GM18861 (cell line): ENCODE results near the gene B4GALT1.

Experiments used
- ATAC-seq: cut with Tn5 transposase; IDR thresholded peaks from one replicate; pipeline ENCODE4 v1.9.1; 2021; ENCODE audit not compliant: unreplicated experiment

B4GALT1 gene

GRCh38 chr9:33125871-33126823 is 41.0 kb downstream of the B4GALT1 start:
- ATAC-seq: no peak

DNA sequence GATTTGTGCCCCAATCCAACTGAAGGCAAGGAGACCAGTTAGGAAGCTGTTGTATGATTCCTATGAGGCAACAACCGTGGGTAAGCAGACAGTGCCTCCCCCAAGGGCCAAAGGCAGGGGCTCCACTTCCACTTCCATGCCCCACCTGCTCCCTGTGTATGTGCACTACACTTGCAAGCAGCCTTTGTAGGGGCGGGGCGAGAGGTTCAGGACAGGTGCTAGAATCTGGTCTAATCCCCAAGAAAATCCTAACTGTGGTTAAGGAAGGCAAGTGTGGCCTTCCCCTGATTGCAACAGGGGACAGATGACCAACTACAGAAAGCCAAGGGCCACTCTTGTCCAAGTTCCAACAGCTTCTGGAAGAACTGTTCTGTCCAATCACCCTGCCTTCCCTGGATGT is 41.7 kb downstream of the B4GALT1 start:
- ATAC-seq: no peak

DNA sequence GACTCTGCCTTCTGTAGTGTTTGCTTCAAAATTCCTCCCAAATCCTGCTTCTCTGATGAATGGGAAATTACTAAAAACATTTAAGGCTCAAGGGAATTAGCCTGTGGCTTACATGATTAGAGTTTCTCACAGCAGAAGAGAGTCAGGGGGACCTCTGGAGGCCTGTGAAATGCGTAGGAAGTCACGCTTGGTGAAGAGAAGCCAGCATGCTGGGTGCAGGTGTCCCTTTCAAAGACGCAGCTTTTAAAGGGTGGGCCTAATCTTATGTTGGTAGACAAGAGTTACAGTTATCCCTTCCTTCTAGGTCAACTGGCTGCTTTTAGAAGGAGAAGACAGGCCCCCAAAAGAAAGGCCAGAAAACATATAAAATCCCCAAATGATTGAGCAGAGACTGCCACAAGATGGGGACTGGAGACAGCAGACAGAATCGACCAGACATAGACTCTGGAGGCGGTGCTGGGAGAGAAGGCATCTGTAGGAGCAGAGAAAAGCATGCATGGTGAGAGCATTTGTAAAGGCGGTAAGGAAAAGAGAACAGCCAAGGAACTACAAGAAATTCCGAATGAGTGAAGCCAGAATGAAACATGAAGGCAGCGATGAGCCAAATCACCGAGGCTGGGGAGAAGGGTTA is 42.3 kb downstream of the B4GALT1 start:
- no peak for ATAC-seq

- no peak for ATAC-seq
These were observed 43.1 kb downstream of the B4GALT1 start for GRCh38 chr9:33124046-33124445.

DNA sequence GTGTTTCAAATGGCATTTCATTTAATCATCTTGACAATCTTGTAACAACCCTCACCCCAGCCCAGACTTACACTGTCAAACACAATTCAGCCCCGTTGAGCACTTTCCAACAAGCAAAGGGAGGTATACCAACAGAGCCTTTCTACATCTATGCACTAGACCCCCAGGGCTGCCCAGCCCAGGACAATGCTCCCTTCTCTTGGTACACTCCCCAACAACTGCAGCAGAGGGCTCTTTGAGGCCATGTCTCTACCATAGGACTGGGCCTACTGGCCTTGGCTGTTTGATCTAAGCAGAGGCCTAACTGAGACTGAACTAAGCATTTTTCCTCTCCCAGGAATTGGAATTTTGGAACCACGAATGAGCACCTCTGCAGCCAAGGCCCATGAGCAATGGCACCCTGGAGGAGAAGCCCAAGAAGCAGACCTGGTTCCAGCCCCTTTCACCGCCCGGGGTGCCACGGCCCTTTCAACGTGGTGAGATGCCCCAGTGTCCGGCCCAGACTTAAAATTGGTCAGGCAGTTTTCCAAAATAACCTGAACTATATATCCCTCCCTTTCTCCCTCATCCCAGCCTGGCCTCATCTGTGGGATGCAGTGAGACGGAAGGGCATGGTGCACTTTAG is 43.6 kb downstream of the B4GALT1 start:
- ATAC-seq: no peak

GRCh38 chr9:33120620-33121019 is 46.5 kb downstream of the B4GALT1 start:
- no peak for ATAC-seq

DNA sequence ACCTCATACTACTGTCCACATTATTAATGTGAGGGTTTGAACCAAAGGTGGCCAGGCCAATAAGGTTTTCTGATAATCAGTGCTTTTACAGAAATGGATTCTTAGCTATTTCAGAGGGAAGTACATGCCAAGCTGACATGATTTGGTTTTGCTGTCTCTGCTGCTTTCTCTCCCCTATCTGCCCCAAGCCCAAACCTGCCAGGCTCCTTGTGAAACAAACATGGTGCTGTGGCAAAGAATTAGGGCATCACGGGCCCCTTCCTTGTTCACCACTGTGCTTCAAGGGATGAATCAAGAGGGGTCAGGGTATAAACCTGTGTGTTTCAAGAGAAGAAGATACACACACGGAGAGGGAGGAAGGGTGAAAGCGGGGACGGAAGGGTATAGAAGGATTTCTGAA is 49.3 kb downstream of the B4GALT1 start:
- no peak for ATAC-seq

GRCh38 chr9:33117306-33117705 is 49.8 kb downstream of the B4GALT1 start:
- no peak for ATAC-seq

- no peak for ATAC-seq
These were observed 50.3 kb downstream of the B4GALT1 start for GRCh38 chr9:33116860-33117259.

GRCh38 chr9:33114746-33115145 is 52.4 kb downstream of the B4GALT1 start:
- no peak for ATAC-seq

DNA sequence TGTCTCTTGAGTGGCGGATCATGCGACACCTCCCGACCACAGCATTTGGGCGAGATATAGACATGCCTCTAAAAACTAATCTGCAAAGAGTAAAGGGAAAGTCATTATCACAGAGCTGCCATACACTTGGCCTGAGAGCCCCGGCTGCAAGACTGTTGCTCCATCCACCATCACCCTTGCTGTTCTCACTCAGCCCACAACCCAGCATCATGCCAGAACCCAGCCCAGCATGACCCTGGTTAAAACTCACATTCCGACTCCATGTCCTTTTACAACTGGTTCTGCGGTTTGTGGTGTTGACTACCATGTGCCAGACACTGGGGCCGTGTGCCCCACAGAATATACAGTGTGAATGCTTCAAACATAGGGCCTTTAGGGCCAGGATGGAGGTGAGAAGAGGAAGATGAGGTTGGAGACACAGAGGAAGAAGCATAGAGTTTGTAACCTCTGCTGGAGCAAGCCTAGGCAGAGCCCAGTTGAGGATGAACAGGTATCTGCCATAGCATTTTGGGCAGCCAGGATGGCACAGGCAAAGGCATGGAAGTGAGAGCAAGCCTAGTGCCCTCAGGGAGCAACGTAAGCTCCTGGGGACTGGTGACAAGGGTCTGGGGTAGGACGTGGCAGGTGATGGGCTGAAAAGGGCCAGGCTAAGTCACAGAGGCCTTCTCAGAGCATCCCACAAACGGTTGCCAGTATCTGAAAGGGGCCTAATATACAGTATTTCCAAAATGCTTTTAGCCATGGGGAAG is 53.2 kb downstream of the B4GALT1 start:
- no peak for ATAC-seq

- ATAC-seq: no peak
These were observed 55.0 kb downstream of the B4GALT1 start for GRCh38 chr9:33112094-33112493.

DNA sequence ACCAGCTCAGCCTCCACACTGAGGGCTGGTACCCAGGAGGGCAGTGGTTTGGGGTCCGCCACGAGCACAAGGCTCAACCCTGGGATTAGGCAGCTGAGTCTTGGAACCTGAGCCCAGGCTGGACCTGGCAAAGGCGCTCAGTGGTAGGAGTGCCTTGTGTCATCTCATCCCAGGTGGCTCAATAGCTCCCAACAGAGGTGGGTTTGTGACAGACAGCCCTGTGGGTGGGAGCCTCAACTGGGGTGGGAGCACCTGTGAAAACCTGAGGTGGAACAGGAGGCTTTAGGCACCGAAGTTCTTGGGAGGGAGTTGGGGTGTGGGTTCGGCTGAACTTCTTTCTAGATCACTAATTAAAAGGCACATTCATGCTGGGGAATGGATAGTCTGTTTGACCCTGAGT is 55.5 kb downstream of the B4GALT1 start:
- no peak for ATAC-seq

DNA sequence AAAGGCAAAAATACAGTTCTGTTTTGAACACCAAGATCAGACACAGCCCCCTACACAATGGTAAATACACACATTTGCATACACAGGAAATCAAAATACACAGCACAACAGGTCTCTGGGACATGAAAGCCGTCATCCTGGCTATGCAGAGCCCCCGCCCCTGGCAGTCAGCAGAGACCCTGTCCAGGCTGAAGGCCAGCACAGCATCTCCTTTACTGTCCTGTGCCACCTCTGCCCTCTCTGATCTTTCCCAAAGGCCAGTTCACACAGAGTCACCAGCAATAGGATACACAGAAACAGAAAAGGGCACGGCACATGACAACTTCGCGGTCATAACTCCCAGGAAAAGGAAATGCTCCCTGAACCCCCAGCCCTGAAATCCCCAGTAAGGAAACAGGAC is 56.5 kb downstream of the B4GALT1 start:
- ATAC-seq: no peak

DNA sequence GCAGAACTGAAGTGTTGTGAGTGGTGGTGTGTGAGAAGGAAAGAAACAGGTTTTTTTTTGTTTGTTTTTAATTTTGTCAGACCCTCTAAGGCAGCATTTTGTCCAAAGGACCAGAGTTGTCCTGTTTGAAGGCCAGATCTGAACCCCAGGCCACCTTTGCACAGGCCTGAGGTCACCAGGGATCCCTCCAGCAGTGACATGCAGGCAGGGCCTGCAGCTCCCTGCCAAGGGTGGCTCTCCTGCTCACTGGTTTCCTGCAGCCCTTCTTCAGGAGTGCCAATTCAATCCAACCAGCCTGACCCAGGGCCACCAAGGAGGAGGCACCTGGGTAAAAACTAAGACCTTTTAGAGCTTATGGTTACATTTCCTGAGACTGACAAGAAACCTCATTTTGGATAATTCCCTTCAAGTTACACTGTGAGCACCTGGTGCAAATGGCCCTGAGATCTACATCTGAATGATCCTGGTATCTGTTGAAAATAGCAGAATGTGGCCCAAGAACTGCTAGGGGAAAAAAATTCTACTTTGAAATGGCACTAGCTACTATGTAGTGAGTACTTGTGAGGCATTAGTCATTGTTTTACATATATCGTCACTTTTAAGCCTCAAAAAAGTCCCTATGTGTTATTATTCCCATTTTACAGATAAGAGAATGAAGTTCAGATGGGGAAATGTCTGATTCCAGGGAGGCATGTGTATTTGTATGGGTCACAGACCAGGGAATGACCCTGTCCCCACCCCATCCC is 57.1 kb downstream of the B4GALT1 start:
- no peak for ATAC-seq

GRCh38 chr9:33109097-33109496 is 58.0 kb downstream of the B4GALT1 start:
- no peak for ATAC-seq

GRCh38 chr9:33108472-33108871 is 58.7 kb downstream of the B4GALT1 start:
- no peak for ATAC-seq

GRCh38 chr9:33107762-33108161 is 59.4 kb downstream of the B4GALT1 start:
- no peak for ATAC-seq

DNA sequence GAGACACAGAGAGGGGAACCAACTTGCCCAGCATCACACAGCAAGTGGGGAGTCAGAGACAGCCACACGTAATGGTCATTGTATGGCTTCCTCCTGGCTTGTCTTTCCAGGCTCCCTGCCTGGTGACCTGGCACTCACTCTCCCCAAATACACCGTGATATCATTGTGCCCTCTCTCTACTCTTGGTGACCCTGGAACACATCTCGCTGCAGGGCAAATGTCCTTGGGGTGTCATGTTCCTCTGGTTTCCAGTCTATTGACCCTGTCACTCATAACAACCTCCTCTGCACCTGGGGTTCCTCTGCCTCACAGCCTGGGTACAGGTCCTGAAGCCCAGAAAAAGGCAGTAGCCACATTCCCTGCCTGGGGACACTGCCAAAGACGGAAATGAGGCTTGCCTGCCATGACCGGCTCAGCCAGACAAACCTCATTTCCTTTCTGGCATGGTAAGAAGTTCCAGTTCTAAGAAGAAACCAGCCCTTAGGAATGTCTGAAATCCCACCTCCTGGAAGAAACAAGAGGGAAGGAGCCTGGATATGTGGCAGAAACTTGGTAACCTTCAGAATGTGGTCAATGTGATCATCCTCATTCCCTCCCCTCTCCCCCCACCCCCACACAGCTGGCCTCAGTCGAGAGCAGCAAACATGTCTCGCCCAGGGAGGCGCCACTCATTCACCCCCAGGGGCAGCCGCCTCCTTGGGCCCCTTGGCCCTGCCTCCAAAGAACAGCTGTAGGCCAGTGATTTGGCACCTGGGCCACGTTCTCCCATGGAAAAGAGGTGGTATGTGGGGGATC is 60.1 kb downstream of the B4GALT1 start:
- no peak for ATAC-seq

DNA sequence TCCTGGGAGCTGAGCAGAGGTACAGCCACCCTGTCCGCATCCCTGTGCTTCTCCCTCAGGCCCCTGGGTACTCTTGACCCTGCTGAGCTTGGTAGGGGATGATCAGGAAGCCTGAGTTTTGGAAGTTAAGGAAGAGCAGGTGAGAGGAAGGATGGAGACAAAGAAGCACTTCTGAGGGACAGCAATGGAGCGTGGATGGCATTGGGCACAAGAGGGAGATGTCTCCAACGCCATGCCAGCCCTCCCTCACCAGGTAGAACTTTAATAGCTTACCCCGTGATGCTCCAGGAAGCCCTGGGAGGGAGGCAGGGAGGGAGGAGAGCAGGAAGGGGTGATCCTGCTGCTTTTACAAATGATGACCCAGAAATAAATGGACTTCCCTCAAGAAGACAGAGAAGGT is 60.8 kb downstream of the B4GALT1 start:
- ATAC-seq: no peak
